HG03432 (cell line): ENCODE measurements around the gene ZNHIT2.
"Not testable (repeated sequence)": the region's sequence is repeated elsewhere in the genome, so short reads cannot be mapped to it uniquely, and the experiment has no call there.

Experiments
- ATAC-seq: cut with Tn5 transposase; IDR thresholded peaks from one replicate; pipeline ENCODE4 v1.9.1; 2021; ENCODE audit warnings: mild to moderate bottlenecking, moderate library complexity; ENCODE audit not compliant: unreplicated experiment

ZNHIT2 gene

DNA sequence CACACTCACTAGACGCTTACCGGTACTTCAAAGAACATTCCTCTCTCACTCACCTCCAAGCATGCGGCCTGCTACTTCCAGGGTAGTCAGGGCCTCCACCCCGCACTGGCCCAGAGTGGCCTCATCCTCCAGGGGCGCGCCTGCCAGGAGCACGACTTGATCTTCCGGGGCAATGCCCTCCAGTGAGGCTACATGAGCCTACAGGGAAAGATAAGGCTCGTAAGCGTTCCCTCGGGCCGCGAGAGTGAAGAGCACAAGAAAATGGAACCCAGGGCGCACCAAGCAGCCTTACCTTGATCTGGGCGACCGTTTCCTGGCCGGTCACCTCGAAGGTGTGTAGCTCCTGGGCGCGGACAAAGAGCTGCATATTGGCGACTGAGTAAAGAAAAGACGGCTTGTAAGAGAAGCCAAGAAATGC is 4.0 kb upstream of the ZNHIT2 start:
- ATAC-seq, result no peak

DNA sequence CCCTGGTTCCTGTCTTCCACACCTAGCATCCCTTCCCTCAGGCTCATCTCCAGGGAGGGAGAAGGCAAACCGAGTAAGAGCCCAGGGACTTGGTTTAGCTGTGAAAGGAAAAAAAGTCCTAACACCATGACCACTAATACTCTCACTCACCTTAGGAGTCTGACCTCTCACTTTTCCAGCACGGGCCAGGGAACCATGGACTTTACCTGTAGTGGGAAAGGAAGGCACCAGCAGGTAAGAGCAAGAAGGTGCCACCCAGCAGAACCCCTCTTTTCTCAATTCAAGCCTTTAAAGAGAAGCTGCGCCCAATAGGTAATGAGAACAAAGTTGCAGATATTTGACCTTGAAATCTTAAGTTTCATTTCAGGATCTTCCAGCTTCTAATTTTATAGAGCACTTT is 3.3 kb upstream of the ZNHIT2 start:
- no peak for ATAC-seq

DNA sequence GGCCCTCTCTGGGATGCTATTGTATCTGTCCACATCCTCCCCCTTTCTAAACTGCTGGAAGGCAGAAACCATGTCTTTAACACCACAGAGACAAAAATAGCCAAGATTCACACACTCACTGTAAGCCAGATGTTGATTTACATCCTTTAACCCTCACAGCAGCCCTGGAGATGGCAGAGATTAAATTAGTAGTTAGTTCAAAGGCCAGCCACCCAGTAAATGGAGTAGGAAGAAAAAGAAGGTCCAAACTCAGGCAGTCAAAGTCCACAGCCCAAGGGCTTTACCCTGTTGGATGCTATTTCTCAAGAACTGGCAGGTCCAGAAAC is 2.1 kb upstream of the ZNHIT2 start:
- no peak for ATAC-seq

DNA sequence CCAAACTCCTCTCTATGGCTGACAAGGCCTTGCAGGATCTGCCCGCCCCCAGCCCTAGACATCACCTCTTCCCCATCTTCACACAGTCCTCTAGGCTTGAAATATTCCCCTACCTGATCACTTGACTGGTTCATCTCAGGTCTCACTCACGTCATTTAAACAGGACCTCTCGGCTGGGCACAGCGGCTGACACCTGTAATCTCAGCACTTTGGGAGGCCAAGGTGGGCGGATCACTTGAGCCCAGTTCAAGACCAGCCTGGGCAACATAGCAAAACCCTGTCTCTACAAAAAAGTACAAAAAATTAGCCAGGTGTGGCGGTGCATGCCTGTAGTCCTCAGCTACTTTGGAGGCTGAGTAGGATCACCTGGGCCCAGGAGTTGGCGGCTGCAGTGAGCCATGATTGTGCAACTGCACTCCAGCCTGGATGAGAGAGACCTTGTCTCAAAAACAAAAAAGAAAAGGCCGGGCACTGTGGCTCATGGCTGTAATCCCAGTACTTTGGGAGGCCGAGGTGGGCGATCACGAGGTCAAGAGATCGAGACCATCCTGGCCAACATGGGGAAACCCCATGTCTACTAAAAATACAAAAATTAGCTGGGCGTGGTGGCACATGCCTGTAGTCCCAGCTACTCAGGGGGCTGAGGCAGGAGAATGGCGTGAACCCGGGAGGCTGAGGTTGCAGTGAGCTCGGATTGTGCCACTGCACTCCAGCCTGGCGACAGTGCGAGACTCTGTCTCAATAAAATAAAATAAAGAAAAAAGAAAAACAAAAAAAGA is 1.6 kb upstream of the ZNHIT2 start:
- not testable (repeated sequence) for ATAC-seq

DNA sequence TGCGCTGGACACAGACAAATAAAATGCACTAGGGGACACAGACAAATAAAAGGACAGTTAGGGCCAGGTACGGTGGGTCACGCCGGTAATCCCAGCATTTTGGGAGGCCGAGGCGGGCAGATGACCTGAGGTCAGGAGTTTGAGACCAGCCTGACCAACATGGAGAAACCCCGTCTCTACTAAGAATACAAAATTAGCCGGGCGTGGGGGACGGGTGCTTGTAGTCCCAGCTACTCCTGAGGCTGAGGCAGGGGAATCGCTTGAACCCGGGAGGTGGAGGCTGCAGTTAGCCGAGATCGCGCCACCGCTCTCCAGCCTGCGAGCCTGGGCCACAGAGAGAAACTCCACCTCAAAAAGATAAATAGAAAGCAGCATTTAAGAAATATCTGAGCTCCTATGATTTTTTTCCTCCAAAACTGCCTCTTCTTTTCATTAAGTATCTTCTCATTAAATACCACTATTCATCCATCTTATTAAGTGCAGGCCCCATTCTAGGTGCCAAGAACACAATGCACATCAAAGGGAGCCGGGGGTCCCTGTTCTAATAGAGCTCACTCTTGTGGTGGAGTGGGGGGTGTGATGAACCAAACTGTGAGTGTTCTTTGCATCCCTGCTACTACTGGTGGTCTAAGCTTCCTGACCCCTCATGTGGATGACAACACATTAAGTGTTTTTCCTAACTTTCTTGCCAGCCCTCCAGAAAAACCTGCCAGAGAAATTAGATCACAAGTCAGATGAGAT is 766 bp upstream of the ZNHIT2 start:
- ATAC-seq, result no peak

DNA sequence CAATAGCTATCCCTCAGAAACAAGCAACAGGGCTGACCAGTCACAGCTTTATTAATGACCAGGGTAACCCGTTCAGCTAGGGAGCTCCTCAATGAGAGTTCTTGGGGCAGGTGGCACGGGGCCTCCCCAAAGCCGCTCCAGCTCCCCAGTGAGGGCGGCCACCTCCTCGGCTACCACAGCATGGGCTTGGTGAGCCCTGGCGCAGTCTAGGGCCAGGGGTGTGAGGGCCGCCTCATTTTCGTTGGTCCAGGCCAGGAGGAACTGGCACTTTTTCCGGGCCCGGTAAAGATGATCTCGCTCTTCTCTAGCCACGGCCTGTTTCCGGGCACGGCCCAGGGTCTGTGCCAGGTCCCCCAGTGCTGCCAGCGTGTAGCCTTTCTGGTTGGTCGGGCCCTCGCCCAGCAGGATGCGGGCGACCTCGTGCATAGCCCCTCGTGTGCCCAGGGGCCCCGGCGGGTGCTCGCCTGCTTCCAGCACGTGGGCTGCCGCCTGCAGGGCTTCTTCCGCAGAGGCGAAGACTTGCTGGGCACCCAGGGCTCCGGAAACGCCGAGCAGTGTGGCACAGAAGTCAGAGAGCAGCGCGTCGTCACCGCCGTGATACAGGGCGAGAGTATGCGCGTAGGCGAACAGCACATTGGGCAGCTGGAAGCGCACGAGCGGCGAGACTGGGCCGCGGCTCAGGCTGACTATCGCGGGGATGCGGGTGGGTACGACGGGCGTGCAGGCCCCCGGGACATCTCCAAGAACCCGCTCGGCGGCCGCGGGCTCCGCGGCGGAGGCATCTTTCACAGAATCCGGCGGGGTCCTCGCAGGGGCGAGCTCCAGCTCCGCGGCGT is 913 bp downstream of the ZNHIT2 start:
- peak; percentile 2 for ATAC-seq

DNA sequence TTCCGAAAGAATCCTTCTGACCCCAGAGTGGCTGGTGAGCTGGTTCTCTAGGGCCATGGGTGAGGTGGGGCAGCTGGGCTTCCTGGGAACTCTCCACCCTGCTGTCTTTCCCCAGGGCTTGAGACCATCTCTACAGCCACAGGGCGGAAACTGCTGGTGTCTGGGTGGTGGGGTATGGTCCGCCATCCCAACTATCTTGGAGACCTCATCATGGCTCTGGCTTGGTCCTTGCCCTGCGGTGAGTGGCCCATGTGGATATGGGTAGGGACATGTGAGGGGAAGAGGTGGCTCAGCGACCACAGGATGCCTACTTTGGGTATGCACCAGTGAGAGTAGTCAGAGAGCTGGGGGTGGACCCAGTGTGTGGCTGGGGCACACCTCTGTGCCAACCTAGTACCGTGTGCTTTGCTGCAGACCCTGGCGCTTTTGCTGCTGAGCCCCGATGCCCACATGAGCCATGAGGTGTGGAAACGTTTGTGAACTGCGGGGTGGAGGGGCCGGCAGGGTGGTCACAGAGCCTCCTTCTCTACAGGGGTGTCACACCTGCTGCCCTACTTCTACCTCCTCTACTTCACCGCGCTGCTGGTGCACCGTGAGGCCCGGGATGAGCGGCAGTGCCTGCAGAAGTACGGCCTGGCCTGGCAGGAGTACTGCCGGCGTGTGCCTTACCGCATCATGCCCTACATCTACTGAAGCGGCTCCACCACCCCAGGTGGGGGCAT is 2.0 kb downstream of the ZNHIT2 start:
- ATAC-seq, result no peak

DNA sequence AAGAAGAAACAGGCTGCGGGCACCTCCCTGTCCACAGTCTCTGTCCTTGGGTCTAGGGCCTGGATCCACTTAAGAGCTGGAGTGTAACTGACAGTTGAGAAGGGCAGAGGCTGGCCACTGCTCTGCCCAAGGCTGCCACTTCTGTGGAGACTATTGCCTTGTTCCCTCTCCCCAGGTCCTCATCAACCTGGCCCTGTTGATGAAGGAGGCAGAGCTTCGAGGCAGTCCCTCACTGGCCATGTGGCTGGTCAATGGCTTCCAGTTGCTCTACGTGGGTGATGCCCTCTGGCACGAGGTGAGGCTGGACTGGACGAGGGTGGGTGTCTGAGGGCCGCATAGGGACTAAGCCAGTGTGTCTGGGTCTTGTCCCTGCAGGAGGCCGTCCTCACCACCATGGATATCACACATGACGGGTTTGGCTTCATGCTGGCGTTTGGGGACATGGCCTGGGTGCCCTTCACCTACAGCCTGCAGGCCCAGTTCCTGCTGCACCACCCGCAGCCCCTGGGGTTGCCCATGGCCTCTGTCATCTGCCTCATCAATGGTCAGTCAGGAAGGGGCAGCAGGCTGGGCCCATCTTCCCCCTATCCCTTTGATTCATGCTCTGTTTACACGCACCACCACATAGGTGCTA is 2.8 kb downstream of the ZNHIT2 start:
- ATAC-seq, result no peak

DNA sequence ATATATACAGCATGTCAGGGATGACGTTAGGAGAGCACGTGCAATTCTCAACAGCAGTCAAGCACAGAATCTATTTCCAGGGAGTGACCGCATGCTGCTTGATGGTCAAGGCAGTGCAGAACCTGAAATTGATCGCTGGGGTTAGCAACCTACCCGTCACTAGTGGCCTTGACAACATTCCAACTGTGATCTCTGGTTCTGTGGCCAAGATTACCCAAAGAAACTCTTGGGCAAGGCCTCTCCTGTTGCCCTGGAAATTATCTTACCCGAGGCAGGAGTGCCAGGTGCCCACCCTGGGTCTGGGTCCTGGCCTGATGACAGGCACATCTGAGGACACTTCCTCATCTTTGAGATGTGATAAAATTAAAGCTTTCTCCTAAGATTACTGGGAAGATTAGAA is 3.7 kb downstream of the ZNHIT2 start:
- no peak for ATAC-seq

DNA sequence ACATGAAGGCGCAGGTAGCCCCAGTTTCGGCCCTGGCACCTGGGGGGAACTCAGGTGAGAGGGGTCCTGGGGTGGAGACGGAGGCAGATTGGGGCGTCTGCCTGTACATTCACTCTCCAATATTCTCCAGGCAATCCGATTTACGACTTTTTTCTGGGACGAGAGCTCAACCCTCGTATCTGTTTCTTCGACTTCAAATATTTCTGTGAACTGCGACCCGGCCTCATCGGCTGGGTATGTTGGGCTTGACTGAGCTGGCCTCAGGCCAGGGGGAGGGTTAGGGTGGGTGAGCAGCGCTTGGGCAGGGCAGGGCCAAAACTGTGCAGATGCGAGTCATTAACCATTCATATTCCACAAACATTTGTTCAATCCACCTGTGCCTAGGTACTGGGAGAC is 4.1 kb downstream of the ZNHIT2 start:
- ATAC-seq, result no peak

DNA sequence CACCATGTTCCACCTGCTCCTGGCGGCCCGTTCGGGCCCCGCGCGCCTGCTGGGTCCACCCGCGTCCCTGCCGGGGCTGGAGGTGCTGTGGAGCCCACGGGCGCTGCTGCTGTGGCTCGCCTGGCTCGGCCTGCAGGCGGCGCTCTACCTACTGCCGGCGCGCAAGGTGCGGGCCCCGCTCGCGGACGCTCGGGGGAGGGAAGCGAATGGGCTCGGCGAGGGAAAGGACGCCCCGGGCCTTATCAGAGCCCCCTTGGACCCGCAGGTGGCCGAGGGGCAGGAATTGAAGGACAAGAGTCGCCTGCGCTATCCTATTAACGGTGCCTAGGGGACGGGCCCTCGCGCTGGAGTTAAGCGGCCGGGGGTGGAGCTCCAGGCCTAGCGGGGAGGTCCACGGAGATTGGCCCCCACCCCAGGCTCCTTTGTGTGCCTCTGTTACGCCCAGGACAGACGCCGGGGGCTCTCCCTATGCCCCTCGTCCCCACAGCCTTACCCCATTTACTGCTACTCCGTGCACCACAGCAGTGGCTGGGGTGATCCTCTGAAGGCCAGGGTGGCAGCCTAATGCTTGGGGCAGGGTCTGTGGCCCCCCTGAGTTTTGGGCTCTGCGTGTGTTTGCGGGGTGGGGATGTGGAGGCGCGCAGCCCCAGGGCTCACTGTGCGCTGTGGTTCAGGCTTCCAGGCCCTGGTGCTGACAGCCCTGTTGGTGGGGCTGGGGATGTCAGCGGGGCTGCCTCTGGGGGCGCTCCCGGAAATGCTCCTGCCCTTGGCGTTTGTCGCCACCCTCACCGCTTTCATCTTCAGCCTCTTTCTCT is 4.7 kb downstream of the ZNHIT2 start:
- peak; percentile 37 for ATAC-seq

DNA sequence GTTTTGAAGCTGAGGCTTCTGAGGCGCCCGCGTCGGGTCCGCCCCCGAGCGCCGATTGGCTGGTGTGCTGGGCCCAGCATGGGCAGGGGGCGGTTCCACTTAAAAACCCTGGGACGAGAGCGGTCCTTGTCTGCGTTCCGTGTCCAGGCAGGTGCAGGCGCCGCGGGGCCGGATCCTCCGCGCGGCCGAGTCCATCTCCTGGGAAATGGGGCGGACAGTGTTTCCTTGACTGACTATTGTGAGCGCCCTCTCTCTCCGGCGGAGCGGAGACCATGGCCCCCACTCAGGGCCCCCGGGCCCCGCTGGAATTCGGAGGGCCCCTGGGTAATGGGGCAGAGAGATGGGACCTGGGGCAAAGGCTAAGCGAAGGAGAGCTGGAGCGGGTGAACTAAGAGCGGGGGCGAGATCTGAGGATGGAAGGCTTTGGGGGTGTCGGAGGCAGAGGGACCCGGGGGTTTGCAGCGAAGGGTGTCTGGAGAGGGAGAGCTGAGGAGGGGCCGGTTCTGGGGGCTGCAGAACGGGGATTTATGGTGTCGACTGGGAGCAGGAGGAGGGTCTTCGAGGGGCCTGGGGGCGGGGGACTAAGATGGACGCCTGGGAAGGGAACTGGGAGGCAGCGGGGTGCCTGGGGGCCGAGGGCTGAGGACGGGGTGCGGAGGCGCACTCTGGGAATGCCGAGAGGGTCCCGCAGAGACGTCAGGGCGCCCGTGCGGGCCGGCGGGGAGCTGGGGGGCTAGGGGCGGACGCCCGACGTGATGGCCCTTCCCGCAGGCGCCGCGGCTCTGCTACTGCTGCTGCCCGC is 5.6 kb downstream of the ZNHIT2 start, which contains the start of gene TM7SF2:
Gene TM7SF2 (plus strand): TSS at position 129 of the 802 bp plus-strand sequence. CDS start 144 bp downstream, at position 273.
- peak; percentile 57 for ATAC-seq

DNA sequence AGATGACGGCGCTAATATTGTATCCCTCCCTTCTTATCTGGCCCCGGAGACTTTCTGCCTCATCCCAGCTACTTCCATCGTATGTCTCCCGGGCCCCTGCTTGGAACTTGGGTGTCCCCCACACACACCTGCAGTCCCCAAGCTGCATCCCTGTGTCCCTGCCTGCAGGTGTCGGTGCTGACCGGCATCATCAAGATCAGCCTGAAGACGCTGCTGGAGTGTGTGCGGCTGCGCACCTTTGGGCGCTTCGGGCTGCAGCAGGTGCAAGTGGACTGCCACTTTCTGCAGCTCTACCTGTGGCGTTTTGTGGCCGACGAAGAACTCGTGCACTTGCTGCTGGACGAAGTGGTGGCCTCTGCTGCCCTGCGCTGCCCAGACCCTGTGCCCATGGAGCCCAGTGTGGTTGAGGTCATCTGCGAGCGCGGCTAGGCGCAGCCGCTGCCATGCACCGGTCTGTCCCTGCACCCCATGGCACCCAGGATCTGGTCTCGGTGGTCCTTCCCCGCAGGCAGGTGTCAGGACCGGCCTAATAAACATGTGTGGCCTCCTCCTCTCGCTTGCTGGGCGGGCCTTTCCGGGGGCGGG is 6.2 kb downstream of the ZNHIT2 start:
- no peak for ATAC-seq

DNA sequence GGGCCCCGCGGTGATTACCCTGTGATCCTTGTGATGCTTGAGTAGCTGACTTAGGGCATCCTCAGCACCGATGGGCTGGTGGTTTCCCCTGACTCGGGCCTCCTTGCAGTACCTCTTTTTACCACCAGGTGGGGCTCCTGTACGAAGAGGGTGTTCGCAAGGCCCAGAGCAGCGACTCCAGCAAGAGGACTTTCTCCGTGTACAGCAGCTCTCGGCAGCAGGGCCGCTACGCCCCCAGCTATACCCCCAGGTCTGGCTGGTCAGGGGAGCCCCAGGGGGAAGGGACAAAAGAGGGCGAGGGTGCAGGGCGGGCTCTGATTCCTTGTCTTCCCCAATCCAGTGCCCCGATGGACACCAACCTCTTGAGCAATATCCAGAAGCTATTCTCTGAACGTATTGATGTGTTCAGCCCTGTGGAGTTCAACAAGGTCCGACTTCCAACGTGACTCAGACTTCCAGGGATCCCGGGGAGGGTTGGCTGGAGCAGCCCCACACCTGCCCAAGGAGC is 7.1 kb downstream of the ZNHIT2 start:
- ATAC-seq, result no peak

DNA sequence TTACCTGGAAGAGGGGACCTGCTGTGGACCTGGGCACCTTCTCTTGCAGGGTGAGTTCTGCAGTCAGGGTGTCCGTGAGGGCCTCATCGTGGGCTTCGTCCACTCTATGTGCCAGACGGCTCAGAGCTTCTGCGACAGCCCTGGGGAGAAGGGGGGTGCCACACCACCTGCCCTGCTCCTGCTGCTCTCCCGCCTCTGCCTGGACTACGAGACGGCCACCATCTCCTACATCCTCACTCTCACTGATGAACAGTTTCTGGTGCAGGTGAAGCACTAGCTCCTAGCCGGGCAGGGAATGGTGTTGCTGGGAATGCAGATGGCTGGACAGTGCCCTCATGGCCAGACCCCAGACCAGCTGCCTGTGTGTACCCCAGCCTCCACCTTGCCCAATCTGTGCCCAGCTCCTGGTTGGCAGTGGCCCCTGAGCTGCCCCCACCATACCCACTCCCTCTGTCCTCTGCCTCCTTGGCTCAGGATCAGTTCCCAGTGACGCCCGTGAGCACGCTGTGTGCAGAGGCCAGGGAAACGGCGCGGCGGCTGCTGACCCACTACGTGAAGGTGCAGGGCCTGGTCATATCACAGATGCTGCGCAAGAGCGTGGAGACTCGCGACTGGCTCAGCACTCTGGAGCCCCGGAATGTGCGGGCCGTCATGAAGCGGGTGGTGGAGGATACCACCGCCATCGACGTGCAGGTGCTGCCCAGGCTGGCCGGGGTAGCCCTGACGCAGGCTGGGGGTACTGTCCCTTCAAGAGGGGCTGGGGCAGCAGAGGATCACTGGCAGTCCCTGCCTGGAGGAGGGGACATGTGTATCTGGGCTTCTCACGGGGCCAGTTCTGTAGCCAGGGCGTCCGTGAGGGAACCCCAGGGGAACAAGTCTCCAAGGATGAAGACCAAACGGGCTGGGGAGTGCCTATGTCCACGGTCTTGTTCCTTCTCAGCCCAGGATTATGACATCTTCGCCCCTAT is 8.0 kb downstream of the ZNHIT2 start:
- no peak for ATAC-seq

DNA sequence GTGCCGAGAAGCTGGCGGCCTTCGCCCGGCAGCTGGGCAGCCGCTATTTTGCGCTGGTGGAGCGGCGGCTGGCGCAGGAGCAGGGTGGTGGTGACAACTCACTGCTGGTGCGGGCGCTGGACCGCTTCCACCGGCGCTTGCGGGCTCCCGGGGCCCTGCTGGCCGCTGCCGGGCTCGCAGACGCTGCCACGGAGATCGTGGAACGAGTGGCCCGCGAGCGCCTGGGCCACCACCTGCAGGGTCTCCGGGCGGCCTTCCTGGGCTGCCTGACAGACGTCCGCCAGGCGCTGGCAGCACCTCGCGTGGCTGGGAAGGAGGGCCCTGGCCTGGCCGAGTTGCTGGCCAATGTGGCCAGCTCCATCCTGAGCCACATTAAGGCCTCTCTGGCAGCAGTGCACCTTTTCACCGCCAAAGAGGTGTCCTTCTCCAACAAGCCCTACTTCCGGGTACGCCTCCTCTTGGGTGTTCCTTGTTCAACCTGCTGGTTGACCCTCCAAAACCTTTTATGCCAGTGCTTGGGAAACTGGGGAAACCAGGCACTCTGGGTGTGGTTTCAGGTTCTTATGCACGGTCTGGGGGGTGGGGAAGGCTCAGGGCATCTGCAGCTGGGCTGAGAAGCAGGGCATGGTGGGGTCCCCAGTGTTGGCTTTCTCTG is 8.9 kb downstream of the ZNHIT2 start:
- ATAC-seq, result no peak
